Fibroblast of skin of right biceps (primary cell): Measurements from ENCODE around the gene OBSCN.

Experiments used
- DNase-seq: peaks from one replicate; pipeline ENCODE4 v3.0.0-alpha.2; 2013

The OBSCN gene

DNA sequence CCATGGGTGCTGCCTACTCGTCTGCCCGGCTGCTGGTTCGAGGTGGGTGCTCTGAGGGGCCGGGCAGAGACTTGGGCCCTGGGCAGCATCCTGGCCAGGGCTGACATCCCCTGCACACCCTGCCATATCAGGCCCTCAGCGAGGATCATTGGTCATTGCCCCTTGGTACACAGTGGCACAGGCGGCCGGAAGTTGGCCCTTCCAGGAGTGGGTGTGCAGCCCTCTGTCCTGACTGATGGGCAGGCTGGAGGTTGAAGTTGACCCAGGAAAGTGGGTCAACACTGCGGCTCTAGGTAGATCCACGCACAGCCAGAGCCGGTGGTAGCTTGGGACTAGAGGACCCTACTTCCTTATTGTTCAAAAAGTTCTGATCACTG, 125.9 kb downstream of the OBSCN start:
- no peak for DNase-seq

DNA sequence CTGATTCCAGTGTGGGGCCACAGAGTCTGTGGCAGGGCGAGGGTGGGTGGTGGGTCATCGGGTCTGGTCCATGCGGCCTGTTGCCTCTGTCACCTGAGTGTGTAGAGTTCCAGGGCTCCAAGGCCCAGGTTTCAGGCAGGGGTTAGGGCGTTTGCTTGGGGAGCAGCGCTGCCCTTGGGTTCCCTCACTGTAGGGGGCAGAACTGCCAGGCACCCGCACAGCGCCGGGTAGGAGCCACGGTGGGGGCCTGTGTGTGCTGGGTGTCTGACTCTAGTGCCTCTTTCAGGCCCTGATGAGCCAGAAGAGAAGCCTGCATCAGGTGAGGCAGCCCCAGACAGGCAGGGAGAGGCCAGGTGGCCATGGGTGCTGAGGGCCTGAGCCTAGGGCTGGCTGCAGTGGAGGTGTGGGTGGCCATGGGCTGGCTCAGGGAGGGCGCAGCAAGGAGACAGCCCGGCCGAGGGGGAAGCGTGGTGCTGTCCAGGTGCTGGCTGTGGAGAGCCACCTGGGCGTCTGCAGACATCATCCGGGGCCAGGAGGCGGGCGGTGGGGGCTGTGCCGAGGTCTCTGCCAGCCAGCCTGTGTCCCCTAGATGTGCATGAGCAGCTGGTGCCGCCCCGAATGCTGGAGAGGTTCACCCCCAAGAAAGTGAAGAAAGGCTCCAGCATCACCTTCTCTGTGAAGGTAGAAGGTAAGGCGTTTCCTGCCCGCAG, 126.5 kb downstream of the OBSCN start:
- DNase-seq, result no peak

DNA sequence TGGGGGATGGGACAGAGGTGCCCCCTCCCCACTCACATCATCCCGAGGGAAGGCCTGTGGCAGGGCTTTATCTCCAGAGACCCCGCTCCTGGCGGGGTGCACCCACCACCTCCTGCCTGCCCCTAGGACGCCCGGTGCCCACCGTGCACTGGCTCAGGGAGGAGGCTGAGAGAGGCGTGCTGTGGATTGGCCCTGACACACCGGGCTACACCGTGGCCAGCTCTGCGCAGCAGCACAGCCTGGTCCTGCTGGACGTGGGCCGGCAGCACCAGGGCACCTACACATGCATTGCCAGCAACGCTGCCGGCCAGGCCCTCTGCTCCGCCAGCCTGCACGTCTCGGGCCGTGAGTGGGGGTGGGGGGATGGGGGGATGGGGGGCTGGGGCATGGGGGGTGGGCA, 127.1 kb downstream of the OBSCN start:
- no peak for DNase-seq

DNA sequence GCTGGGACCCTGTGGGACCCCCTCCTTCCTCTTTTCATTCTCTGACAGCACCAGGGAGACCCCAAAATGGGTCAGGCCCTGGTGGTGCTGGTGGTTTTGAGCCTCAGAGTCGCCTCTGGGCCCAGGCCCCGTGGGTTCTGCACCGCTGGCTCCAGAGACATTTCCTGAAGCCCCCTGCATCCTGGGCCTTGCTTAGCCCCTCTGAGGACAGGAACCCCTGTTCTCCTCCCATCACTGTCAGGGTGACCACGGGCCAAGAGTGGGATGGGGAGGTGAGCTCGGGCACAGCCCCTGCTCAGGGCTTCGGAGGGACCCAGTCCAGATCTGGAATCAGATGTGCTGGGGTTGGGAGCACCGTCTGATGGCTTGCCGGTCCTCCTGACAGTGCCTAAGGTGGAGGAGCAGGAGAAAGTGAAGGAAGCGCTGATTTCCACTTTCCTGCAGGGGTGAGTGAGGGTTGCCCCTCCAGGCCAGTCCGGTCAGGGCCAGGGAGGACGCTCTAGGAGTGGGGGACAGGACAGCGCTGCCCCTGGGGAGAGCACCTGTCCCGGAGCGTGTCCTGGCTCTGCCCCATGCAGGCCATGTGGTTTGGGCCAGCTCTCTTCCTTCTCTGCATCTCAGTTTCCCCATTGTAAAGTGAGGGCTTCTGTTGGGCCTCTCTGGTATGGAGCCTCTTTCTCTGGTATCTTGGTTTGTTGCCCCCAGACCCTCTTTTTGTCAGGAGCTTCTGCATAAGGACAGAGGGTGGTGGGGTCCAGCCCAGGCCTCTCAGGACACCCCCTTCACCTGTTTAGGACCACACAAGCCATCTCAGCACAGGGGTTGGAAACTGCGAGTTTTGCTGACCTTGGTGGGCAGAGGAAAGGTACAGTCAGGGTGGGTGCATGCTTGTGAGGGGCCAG, 127.8 kb downstream of the OBSCN start:
- no peak for DNase-seq

DNA sequence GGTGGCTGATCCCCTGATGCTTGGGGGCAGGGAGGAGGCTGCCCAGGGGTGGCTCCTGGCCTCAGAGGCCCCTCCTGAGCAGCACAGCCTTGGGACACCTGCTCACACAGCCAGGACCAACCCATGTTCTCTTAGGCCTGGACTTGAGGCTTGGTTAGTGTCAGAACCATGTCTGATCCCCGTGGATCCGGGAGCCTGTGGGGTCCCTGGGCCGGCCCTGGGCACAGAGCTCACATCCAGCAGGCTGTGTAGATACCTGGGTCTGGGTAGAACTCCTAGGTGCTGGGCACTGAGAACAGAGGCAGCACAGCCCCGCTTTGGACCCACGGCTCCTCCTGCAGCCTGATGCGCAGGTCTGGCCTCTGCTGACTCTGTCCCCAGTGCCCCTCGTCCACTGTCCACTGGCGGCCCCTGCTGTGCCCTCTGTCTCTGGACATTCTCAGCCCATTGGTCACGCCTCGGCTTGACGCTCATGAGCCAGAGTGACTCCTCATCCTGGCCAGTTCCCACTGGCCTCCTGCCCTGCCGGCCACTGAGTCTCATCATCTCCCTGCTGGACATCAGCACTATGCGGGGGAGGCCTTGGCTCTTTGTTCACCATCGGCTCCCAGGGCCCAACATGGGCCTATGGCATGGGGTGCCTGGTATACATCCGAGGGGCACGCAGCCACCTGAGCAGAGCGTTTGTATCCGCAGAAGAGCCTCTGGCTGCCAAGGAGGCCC, 128.6 kb downstream of the OBSCN start:
- no peak for DNase-seq

DNA sequence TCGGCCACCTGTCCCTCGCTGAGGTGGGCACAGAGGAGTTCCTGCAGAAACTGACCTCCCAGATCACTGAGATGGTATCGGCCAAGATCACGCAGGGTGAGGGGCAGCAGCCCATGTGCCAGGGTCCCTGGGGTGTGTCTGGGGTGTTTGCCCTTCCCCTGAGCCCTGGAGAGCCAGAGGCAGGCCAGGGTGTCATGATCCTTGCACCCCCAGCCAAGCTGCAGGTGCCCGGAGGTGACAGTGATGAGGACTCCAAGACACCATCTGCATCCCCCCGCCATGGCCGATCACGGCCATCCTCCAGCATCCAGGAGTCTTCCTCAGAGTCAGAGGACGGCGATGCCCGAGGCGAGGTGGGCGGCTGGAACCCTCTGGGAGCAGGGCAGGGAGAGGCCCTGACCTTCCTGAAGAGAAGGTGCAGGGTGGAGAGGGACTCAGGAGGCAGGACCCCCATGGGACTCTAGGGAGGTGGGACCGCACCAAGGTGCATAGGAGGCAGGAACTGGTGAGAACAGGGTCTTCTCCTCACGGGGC, 129.3 kb downstream of the OBSCN start:
- DNase-seq, result no peak

DNA sequence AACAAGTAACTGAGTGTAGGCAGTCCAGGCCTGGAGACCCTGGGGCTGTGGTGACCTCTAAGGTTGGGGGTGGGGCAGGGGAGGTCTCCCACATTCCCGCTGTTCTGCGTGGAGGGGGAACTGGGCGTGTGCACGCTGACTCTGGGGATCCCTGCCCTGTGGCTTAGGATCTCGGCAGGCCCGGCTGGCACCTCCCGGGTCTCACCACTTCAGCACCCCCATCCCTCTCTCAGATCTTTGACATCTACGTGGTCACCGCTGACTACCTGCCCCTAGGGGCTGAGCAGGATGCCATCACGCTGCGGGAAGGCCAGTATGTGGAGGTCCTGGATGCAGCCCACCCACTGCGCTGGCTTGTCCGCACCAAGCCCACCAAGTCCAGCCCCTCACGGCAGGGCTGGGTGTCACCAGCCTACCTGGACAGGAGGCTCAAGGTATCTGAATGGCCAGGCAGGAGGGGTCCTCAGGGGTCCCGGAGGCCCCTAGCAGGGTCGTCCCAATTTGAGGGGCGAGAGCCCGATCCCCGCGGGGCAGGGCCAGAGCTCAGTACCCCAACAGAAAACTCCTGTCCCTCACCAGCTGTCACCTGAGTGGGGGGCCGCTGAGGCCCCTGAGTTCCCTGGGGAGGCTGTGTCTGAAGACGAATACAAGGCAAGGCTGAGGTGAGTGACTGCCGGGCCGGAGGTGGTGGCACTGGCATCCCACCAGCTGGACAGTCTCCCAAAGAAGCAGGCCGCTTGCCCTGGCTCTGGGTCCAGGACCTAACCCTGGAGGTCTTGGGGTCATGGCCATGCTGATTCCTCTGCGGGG, 130.1 kb downstream of the OBSCN start:
- no peak for DNase-seq

DNA sequence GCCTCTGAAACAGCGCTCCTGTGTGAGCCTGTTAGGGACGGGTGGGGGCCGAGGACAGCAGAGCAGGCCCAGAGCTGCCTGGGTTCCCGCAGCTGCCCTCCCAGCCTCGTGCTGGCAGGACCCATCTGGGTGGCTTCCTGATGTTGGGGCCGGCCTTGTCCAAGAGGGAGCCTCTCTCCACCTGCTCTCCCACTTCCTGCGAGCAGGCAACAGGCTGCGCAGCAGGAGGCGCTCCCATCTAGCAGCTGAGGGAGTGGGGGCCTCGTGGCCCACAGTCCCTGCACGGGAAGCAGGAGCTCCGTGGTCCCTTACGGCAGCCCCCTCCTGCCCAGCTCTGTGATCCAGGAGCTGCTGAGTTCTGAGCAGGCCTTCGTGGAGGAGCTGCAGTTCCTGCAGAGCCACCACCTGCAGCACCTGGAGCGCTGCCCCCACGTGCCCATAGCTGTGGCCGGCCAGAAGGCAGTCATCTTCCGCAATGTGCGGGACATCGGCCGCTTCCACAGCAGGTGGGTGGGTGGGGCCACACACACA, 130.7 kb downstream of the OBSCN start:
- DNase-seq, result no peak

DNA sequence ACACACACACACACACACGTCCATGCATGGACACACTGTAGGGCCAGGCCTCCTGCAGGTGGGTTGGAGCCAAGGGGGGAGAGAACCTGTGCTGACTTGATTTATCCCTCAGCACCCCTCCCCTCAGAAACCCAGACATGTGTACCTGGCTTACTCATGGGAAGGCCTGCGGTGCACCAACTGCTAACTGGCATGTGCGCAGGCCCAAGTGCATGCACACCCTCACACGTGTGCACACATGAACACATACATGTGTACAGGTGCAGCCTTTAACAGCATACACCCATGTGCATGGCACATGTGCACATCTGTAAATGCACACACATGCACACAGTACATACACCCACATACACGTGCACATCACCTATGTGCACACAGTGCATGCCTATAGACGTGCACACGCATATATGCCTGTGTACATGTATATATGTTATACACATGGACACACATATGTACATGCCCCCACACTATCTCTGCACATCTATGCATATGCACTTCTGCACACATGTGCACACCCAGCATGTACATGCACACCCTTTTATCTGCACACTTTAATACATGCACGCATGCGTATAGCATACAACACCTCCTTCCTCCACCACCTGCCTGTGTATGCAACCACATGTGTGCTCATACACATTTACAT, 131.3 kb downstream of the OBSCN start:
- no peak for DNase-seq

DNA sequence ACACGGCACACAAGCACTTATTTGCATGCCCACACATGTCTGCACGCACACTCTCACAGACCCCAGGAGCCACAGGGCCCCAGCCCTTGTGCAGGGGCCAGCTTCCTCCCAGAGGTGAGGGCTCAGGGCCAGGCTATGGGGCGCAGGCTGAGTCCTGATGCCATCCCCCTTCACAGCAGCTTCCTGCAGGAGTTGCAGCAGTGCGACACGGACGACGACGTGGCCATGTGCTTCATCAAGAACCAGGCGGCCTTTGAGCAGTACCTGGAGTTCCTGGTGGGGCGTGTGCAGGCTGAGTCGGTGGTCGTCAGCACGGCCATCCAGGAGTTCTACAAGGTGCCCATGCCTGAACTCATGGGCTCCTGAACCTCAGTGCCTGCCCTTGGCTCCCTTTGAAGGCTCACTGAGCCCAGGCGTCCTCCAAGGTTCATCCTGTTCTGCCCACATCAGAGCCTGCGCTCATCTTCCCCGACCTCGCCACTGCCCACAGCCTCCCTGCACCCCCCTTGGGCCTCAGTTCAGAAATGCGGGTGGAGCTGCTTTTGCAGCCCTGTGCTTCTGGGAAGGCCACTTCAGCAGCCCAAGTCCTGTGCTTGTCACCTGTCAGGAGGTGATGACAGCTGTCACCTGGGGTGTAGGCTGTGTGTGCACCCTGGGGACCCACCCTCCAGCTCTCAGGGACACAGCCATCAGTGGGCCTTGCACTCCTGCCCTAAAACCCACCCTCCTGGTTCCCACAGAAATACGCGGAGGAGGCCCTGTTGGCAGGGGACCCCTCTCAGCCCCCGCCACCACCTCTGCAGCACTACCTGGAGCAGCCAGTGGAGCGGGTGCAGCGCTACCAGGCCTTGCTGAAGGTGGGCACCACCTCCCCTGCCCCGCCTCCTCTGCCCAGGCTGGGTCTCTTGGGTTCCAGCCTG, 132.2 kb downstream of the OBSCN start:
- DNase-seq, result no peak

DNA sequence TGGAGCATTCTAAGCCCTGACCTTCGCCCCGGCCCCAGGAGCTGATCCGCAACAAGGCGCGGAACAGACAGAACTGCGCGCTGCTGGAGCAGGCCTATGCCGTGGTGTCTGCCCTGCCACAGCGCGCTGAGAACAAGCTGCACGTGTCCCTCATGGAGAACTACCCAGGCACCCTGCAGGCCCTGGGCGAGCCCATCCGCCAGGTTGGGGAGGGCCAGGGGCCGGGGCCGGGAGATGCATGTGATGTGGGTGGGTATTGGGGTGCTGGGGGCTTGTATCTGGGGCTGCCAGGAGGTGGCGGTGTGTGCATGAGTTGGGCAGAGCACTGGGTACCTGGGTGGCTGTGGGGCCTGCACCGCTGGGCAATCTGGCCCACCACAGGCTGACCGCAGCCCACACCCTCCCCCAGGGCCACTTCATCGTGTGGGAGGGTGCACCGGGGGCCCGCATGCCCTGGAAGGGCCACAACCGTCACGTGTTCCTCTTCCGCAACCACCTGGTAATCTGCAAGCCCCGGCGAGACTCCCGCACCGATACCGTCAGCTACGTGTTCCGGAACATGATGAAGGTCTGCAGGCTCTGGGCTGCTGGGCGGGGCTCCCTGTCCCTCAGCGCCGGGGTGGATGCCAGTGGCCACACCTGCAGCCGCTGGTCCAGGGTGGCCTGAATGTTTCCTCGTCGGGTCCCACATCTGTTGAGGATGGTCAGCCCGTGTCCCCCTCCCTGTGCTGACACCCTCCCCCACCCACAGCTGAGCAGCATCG, 133.0 kb downstream of the OBSCN start:
- DNase-seq, result no peak

DNA sequence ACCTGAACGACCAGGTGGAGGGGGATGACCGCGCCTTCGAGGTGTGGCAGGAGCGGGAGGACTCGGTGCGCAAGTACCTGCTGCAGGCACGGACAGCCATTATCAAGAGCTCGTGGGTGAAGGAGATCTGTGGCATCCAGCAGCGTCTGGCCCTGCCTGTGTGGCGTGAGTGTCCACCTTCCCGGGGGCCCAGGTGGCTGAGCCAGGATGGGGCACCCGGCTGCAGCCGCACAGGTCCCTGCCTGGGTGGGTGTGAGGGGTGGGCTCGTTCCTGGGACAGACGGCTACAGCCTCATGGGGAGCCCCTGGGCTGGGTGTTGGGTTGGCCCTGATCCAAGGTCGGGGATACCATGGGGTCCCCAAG, 133.6 kb downstream of the OBSCN start:
- DNase-seq, result no peak

DNA sequence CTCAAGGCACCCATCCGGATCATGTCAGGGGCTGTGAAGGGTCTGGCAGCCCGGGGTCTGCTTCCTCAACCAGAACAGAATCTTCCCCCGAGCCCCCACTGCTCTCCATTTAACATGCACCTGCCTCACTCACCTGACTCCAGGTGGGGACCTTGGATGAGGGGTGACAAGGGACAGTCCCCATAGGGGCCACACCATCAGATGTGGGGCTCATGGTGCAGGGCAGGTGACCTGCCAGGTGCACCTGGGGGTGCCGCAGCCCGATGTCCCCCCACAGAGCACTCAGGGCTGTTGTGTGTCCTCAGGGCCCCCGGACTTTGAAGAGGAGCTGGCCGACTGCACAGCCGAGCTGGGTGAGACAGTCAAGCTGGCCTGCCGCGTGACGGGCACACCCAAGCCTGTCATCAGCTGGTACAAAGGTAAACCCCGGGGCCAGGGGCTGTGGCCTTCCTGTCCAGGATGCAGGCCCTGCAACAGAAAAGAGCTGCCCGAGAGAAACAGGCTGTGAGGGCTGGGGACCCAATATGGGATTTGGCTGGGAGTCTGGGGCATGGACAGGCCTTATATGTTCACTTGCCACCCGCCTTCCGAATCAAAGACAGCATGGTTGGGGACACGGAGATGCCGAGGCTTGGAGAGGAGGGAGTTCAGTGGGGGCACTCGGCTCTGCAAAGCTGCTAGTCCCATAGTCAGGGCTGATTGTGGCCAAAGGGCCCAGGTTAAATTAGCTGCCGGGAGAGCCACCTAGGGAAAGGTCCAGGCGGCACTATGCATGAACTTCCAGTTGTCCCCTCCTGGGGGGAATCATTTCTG, 134.2 kb downstream of the OBSCN start:
- no peak for DNase-seq

DNA sequence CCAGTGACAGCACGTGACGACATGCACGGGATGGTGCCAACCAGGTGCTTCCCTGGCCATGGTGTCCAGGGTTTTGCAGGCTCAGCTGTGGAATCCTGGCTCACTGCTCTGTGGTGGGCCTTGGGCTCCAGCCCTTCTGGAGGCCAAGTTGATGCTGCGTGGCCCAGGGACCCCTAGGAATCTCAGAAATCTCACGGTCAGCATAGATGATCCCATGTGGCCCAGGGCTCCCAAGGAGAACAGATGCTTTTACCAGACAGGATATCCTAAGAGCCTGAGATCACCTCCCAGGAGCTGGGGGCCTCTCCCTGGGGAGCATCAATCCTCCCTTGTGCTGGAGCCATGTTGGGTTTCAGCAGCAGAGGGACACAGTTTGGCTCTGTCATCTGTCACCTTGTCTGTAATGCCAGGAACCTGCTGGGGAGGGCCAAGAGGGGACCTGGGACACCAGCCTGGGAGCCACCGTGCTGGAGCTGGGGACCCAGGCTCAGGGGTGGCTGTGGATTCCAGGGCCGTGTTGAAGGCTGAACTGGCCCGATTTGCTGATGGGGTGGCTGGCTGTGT, 134.9 kb downstream of the OBSCN start:
- DNase-seq, result no peak

DNA sequence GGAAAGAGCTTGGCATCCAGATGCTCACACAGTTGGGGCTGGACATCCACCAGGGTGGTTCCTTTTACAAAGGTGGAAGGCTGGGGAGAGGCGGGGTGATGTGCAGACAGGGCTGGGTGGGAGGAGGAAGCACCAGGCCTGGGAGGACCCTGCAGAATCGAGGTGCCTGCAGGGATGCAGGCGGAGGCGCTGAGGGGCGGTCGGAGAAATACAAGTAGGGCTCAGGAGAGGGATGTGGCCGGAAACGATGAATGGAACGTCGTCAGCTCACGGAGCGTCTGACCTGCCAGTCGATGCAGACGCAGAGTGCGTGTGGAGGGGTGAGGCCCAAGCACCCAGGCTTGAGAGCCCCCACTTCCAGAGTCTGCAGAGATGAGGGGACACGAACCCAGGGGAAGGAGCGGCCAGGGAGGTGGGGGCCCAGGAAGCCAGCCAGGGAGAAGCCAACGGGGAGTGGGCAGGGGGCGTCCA, 135.4 kb downstream of the OBSCN start:
- DNase-seq, result no peak

DNA sequence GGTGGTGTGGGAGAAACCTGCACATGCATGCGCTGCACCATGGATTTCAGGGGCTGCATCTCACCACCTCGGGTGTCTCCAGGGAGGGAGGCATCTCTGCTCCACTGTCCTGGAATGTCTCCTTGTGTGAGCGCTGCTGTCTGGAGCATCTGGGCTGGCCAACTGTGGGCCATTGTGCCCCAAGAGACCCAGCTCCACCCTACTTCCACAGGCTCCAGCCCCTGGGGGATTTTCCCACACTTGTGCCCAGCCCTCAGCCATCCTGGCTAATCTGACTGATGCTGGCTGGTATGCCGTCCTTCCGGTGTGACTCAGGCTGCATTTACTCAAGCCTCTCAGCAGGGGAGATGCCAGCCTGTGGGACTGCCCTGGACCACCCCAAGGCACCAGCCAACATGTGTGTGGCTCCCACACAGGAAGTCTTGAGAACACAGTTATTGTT, 136.8 kb downstream of the OBSCN start:
- DNase-seq, result no peak

DNA sequence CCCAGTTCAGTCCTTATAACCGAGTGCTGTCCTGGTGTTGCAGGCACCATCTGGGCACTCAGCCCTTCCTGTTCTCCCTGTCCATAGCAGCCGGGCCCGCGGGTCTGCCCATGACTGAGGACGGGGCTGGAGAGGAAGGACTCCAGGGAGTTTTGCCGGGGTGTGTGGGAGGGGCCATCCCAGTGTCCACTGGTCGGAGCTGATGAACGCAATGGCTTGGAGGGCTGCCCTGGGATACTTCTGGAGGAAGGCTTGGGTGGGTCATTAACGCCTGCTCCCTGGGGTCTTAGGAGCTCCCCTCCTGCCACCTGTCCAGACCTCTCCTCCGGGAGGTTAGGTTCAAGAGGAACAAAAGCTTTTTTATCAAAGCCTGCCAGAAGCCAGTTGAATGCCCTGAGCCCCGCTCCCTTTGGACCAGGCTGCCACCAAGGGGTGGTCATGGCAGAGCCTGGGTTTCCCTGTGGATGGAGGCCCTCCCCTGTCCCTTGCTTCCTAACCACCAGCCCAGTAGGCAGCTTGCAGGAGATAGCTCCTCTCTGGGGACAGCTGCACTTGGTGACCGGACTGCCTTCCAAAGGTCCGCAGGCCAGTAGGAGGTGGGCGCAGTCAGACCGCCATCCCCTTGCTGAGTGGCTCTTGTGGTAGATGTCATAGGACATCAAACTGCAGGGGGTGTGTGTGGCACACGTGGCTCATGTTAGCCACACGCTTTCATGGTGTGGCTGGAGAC, 137.5 kb downstream of the OBSCN start:
- DNase-seq, result no peak

DNA sequence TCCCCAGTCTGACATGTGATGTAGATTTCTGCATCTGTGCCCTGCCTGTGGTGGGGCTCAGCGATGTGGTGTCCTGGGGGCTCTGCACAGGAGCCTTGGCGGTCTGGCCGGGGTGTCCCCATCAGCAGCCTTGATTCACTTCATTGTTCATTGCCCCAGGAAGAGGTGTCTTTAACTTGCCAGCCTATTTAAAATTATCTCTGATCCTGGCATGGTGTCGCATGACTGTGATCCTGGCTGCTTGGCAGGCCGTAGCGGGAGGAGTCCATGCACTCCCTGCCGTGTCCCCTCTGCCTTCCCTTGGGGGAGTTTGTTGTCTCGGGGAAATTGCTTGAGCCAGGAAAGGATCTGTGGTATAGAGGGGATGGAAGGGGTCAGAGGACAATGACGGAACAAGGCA, 138.9 kb downstream of the OBSCN start:
- no peak for DNase-seq
